ENCODE data around the gene MTHFR.

The MTHFR gene

GRCh38 chr1:11831945-11832725 is 26.4 kb upstream of the MTHFR start:
- no peak overlapping the region for H3K27ac ChIP-seq (replicated peaks)
- H3K4me3 ChIP-seq (replicated peaks; ENCODE audit: insufficient read depth, low read length), result no peak overlapping the region
- no peak for DNase-seq (ENCODE audit: low read depth in 1 of 2, low spot score in 1 of 2)
- TF ChIP-seq GABPA (IDR thresholded peaks at IDR 0.05; ENCODE audit: low read depth), result no peak
- TF ChIP-seq SPI1 (IDR thresholded peaks at IDR 0.05; ENCODE audit: borderline replicate concordance, low read depth), result no peak
- TF ChIP-seq, protein P1, sequence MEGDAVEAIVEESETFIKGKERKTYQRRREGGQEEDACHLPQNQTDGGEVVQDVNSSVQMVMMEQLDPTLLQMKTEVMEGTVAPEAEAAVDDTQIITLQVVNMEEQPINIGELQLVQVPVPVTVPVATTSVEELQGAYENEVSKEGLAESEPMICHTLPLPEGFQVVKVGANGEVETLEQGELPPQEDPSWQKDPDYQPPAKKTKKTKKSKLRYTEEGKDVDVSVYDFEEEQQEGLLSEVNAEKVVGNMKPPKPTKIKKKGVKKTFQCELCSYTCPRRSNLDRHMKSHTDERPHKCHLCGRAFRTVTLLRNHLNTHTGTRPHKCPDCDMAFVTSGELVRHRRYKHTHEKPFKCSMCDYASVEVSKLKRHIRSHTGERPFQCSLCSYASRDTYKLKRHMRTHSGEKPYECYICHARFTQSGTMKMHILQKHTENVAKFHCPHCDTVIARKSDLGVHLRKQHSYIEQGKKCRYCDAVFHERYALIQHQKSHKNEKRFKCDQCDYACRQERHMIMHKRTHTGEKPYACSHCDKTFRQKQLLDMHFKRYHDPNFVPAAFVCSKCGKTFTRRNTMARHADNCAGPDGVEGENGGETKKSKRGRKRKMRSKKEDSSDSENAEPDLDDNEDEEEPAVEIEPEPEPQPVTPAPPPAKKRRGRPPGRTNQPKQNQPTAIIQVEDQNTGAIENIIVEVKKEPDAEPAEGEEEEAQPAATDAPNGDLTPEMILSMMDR (IDR thresholded peaks at IDR 0.05; ENCODE audit: insufficient read depth, low read length), result no peak
- TF ChIP-seq REST (IDR thresholded peaks at IDR 0.05; ENCODE audit: insufficient replicate concordance, low read depth), result no peak
- TF ChIP-seq POLR2AphosphoS5 (IDR thresholded peaks at IDR 0.05; ENCODE audit: low read depth), result no peak
- no peaks in the 10 kb centered on the region for H3K27me3 ChIP-seq (ENCODE audit: insufficient read depth, poor library complexity, severe bottlenecking)

DNA sequence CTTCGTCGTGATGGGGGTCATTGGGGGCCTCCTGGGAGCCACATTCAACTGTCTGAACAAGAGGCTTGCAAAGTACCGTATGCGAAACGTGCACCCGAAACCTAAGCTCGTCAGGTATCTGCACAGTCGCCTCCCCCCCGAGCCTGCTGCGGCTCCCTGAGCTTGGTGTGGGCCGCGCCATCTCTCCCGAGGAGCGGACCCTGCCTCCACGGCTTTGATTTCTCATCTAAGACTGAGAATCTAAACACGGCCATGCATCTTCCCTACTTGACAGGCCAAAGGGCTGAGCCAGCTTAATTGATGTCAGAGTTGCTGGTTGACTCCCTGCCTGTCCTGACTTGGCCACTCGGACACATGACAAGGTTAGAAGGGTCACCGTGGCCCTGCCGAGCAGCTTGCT is 22.7 kb upstream of the MTHFR start:
- Histone ChIP-seq H3K27me3 (ENCODE audit: insufficient read depth, poor library complexity, severe bottlenecking) (no peaks in the 10 kb centered on the region), H3K27ac (replicated peaks) (no peak overlapping the region), H3K4me3 (replicated peaks; ENCODE audit: insufficient read depth, low read length) (no peak overlapping the region)
- DNase-seq (ENCODE audit: low read depth in 1 of 2, low spot score in 1 of 2), result no peak
- TF ChIP-seq GABPA (IDR thresholded peaks at IDR 0.05; ENCODE audit: low read depth) (no peak), SPI1 (IDR thresholded peaks at IDR 0.05; ENCODE audit: borderline replicate concordance, low read depth) (no peak), REST (IDR thresholded peaks at IDR 0.05; ENCODE audit: insufficient replicate concordance, low read depth) (no peak), POLR2AphosphoS5 (IDR thresholded peaks at IDR 0.05; ENCODE audit: low read depth) (no peak)
- TF ChIP-seq, protein P1 (IDR thresholded peaks at IDR 0.05; ENCODE audit: insufficient read depth, low read length), result no peak

- Histone ChIP-seq H3K27me3 (ENCODE audit: insufficient read depth, poor library complexity, severe bottlenecking) (no peaks in the 10 kb centered on the region), H3K27ac (replicated peaks) (no peak overlapping the region), H3K4me3 (replicated peaks; ENCODE audit: insufficient read depth, low read length) (no peak overlapping the region)
- TF ChIP-seq POLR2AphosphoS5 (IDR thresholded peaks at IDR 0.05; ENCODE audit: low read depth), result no peak
- TF ChIP-seq GABPA (IDR thresholded peaks at IDR 0.05; ENCODE audit: low read depth), result no peak
- TF ChIP-seq, protein P1 (IDR thresholded peaks at IDR 0.05; ENCODE audit: insufficient read depth, low read length), result no peak
- no peak for TF ChIP-seq SPI1 (IDR thresholded peaks at IDR 0.05; ENCODE audit: borderline replicate concordance, low read depth)
- TF ChIP-seq REST (IDR thresholded peaks at IDR 0.05; ENCODE audit: insufficient replicate concordance, low read depth), result no peak
- no peak for DNase-seq (ENCODE audit: low read depth in 1 of 2, low spot score in 1 of 2)
Observed at GRCh38 chr1:11826946-11827345, 21.2 kb upstream of the MTHFR start.

Data from HL-60 (cell line).